DND-41 (cell line): ENCODE measurements around the gene PSME2.

Source experiments
- ATAC-seq: fragments of 200-7000 bp; cut with Tn5 transposase; 3 replicates; pipeline ENCODE4 v1.9.1; 2021; ENCODE audit warnings: low read depth; ENCODE audit not compliant: insufficient read depth
- DNase-seq: peaks from one replicate; pipeline ENCODE4 v3.0.0-alpha.2; 2020
- H2AFZ ChIP-seq: 2 replicates; pipeline ENCODE4 v1.6.0; 2012; ENCODE audit warnings: low read depth, low read length
- H3K27ac ChIP-seq: 2 replicates; pipeline ENCODE4 v1.5.1; 2012; ENCODE audit warnings: low read length, inconsistent platforms
- H3K27me3 ChIP-seq: fragments of 200-600 bp; sonication (generic); 2 replicates; pipeline ENCODE4 v1.6.0; 2012; ENCODE audit warnings: low read length, mild to moderate bottlenecking, inconsistent platforms; ENCODE audit not compliant: insufficient read depth, poor library complexity
- H3K36me3 ChIP-seq: 2 replicates; pipeline ENCODE4 v1.5.1; 2012; ENCODE audit warnings: low read length, inconsistent platforms; ENCODE audit not compliant: insufficient read depth
- H3K4me1 ChIP-seq: 2 replicates; pipeline ENCODE4 v1.5.1; 2012; ENCODE audit warnings: mild to moderate bottlenecking, low read length; ENCODE audit not compliant: insufficient read depth
- H3K4me2 ChIP-seq: 2 replicates; pipeline ENCODE4 v1.6.0; 2012; ENCODE audit warnings: mild to moderate bottlenecking, moderate library complexity, low read length, inconsistent platforms; ENCODE audit not compliant: insufficient read depth
- H3K4me3 ChIP-seq, 2 experiments: fragments of 200-600 bp in 1 of 2; shearing (Covaris generic) in 1 of 2; 2 replicates each; pipeline ENCODE4 v1.5.1; 2012 to 2016; ENCODE audit warnings: inconsistent platforms in 2 of 2, low read length in 2 of 2, mild to moderate bottlenecking in 2 of 2, low read depth in 1 of 2, moderate library complexity in 1 of 2
- H3K79me2 ChIP-seq: 2 replicates; pipeline ENCODE4 v1.6.0; 2012; ENCODE audit warnings: low read length, inconsistent platforms; ENCODE audit not compliant: insufficient read depth
- H3K9ac ChIP-seq: 2 replicates; pipeline ENCODE4 v1.6.0; 2012; ENCODE audit warnings: low read depth, mild to moderate bottlenecking, inconsistent platforms, low read length, moderate library complexity
- H3K9me3 ChIP-seq: 2 replicates; pipeline ENCODE4 v1.5.1; 2012; ENCODE audit warnings: low read length, moderate library complexity, mild to moderate bottlenecking, inconsistent platforms; ENCODE audit not compliant: insufficient read depth, severe bottlenecking
- H4K20me1 ChIP-seq: 2 replicates; pipeline ENCODE4 v1.6.0; 2012; ENCODE audit warnings: low read length; ENCODE audit not compliant: insufficient read depth
- EZH2 ChIP-seq: IDR thresholded peaks from 3 replicates; pipeline ENCODE4 v1.6.1; 2012; ENCODE audit warnings: borderline replicate concordance, low read depth, mild to moderate bottlenecking, moderate library complexity, low read length, inconsistent platforms; ENCODE audit not compliant: severe bottlenecking
- TF ChIP-seq, protein P1 (sequence below): IDR thresholded peaks from 2 replicates; pipeline ENCODE4 v1.5.1; 2012; ENCODE audit warnings: borderline replicate concordance, low read length, moderate library complexity, mild to moderate bottlenecking; ENCODE audit not compliant: poor library complexity, severe bottlenecking; ENCODE audit errors: extremely low read depth

PSME2 gene

DNA sequence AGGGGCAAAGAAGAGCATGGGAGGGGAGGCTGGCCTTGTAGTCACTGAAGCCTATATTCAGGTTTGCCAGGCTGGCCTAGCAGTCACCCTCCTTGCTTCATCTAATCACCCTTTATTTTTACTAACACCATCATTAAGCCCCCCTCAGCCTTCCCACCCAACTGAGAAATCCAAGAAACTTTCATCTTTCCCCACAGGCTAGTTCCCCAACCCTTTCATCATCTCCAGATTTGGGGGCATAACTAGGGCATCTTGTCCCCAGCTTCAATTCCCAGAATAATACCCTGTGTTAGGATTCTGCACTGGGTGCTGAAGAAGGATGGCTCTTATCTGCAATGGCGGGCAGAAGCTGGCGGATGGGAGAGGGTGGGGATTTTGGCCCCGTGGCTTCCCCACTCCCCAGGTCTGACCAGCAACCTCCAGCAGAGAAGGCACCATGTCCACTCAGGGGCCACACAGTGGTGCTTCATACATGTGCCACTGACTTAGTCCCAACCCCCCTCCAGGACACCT lies 45.4 kb downstream of the PSME2 start:
- Histone ChIP-seq H3K27me3 (no peaks in the 10 kb centered on the region), H3K36me3 (peaks cover 55% of the 10 kb centered on the region), H3K9ac (no peak overlapping the region), H3K9me3 (no peaks in the 10 kb centered on the region), H3K4me1 (no peaks in the 10 kb centered on the region), H3K27ac (no peak overlapping the region), H2AFZ (no peak overlapping the region), H3K79me2 (peaks cover 6% of the 10 kb centered on the region), H3K4me3 (no peak overlapping the region), H3K4me2 (no peak overlapping the region), H4K20me1 (no peaks in the 10 kb centered on the region)
- TF ChIP-seq, protein P1, sequence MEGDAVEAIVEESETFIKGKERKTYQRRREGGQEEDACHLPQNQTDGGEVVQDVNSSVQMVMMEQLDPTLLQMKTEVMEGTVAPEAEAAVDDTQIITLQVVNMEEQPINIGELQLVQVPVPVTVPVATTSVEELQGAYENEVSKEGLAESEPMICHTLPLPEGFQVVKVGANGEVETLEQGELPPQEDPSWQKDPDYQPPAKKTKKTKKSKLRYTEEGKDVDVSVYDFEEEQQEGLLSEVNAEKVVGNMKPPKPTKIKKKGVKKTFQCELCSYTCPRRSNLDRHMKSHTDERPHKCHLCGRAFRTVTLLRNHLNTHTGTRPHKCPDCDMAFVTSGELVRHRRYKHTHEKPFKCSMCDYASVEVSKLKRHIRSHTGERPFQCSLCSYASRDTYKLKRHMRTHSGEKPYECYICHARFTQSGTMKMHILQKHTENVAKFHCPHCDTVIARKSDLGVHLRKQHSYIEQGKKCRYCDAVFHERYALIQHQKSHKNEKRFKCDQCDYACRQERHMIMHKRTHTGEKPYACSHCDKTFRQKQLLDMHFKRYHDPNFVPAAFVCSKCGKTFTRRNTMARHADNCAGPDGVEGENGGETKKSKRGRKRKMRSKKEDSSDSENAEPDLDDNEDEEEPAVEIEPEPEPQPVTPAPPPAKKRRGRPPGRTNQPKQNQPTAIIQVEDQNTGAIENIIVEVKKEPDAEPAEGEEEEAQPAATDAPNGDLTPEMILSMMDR: no peak
- TF ChIP-seq EZH2: no peak
- ATAC-seq (no peak), DNase-seq (no peak)

DNA sequence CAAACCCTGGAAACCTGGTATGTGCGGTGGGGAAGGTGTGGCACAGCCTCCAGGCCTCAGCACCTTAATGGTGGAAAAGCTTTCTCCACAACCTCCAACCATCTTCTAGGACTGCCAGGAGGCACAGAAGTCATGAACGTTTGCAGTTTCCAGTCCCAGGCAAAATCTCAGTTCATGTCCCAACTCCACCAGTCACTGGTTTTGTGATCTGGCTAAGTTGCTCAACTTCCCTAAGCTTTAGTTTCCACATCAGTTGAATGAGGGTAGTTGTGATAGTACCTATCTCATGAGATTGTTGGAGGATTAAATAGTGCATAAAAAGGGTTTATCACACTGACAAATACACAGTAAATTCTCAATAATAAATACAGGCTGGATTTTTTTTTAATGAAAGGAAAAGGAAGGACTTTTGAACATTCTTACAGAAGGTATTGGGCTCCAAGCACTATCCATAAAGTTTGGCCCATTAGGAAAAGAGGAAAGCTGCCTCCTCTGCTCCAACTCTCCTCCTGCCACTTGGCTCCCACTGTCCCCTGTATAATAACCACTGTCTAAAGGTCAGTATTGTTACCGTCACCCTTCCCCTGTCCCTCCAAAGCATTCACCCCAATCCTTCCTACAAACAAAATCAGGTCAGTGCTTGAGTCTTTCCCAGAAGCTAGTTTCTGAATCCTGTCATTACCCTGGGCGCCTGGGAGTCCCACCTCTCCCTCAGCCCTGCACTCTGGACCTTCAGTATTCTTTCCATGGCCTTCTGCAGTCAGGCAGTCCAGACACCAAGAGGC lies 46.0 kb downstream of the PSME2 start:
- Histone ChIP-seq H3K79me2 (peaks cover 12% of the 10 kb centered on the region), H3K4me1 (peaks cover 6% of the 10 kb centered on the region), H3K4me3 (no peak overlapping the region), H4K20me1 (no peaks in the 10 kb centered on the region), H2AFZ (no peak overlapping the region), H3K9ac (no peak overlapping the region), H3K4me2 (no peak overlapping the region), H3K27me3 (no peaks in the 10 kb centered on the region), H3K9me3 (no peaks in the 10 kb centered on the region), H3K36me3 (peaks cover 55% of the 10 kb centered on the region), H3K27ac (no peak overlapping the region)
- DNase-seq (no peak), ATAC-seq (no peak)
- TF ChIP-seq, protein P1: no peak
- TF ChIP-seq EZH2: no peak

DNA sequence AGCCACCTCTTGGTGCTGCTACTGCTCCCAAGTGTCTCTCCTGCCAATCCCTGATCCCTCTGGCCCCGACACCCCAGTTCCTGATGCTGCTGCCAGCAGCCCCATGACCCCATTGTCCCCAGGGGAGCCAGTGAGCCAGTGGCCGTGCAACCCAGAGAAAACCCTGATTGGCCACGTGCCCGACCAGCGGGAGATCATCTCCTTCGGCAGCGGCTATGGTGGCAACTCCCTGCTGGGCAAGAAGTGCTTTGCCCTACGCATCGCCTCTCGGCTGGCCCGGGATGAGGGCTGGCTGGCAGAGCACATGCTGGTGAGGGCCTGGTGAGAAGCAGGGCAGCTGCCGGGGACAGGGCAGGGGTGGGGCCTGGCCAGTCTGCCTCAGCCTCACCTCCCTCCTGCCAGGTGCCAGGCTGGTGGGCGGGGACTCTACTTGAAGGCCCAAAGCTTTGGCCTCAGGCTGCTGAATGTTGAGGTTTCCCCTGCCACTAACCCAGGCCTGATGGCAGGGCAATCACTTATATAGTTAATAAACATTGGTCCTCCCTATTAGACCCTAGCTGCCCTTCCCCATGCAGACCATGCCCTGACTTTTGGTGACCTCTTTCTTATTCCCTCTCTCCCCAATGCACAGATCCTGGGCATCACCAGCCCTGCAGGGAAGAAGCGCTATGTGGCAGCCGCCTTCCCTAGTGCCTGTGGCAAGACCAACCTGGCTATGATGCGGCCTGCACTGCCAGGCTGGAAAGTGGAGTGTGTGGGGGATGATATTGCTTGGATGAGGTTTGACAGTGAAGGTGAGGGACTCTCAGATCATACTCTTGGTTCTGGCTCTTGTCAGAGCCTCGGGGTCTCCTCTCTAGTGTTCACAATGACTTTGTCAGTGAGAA lies 47.2 kb downstream of the PSME2 start:
- no peak overlapping the region for H3K27ac ChIP-seq
- TF ChIP-seq, protein P1: no peak
- no peak for TF ChIP-seq EZH2
- peaks cover 13% of the 10 kb centered on the region for H3K4me1 ChIP-seq
- H3K27me3 ChIP-seq: no peaks in the 10 kb centered on the region
- no peak for DNase-seq
- H3K36me3 ChIP-seq: peaks cover 55% of the 10 kb centered on the region
- ATAC-seq: no peak
- no peak overlapping the region for H2AFZ ChIP-seq
- H4K20me1 ChIP-seq: no peaks in the 10 kb centered on the region
- H3K4me3 ChIP-seq: no peak overlapping the region
- no peak overlapping the region for H3K4me2 ChIP-seq
- no peaks in the 10 kb centered on the region for H3K9me3 ChIP-seq
- H3K9ac ChIP-seq: no peak overlapping the region
- H3K79me2 ChIP-seq: peaks cover 22% of the 10 kb centered on the region
